COLO829 (cell line): Measurements from ENCODE around the gene CMTM1.
A peak's percentile ranks its signal among the peaks of the same experiment; 100 is the strongest.

Source experiments
- DNase-seq: peaks from one replicate; pipeline ENCODE4 v3.0.0; 2012; ENCODE audit warnings: low spot score

Gene CMTM1, protein sequence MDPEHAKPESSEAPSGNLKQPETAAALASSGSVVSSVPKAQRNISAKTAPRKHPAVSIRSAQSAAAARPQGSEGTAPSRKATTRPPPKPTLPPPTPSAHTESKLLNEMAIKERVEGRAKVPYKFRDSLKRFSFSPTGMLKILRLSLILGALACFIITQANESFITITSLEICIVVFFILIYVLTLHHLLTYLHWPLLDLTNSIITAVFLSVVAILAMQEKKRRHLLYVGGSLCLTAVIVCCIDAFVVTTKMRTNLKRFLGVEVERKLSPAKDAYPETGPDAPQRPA

GRCh38 chr16:66566051-66566901, at the start of gene CMTM1:
Gene CMTM1, plus strand, starts transcription at chr16:66566439. Its CDS starts 75 bp downstream, at chr16:66566514.
- DNase-seq: no peak

DNA sequence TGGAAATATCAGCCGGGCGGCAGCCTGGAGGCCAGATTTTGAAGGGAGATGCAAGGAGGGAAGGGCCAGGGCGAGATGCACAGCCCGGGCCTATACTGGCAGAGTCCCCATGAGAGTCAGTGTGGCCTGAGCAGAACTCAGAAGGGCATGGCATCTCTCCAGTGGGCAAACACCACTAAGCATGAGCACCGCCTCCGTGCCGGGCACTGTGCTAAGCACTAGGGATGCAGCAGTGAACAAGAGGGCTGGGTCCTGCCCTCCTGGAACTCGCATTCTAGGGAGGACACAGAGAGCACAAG, 49.8 kb upstream of the CMTM1 start:
- DNase-seq: no peak

DNA sequence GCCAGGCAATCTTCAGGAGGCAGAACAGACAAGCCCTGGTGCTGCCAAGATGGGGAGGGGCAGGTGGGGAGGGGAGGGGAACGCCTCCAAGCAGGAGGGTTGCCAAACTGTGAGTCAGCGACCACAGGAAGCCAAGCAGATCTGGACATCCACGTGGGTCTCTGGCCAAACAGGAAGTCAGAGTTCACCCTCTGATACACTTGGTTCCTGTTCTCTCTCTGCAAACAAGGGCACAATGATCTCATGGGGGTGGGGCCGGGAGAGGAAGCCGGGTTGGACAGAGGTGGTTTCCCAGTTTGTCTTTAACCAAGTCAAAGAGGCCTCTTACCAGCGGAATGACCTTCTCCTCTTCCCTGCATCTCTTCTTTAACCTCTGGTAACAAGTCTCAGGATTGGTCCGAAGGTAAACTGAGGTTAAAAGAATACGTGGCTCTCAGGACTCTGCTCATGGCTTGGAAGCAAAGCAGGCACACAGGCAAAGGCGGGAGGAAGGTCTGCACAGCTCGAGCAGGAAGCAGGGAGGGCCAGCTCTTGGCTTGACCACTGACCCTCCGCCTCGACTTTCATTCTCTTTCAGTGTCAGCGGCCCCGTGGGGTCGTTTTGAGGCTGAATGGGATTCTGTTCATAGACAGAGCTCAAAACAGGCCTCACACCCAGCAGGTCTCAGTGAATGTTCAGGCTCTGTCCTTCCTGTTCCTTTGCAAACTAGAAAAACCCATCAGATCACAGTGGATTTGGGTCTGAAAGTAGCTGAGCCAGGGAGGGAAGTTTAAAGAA, 49.2 kb upstream of the CMTM1 start:
- DNase-seq: peak; percentile 98

DNA sequence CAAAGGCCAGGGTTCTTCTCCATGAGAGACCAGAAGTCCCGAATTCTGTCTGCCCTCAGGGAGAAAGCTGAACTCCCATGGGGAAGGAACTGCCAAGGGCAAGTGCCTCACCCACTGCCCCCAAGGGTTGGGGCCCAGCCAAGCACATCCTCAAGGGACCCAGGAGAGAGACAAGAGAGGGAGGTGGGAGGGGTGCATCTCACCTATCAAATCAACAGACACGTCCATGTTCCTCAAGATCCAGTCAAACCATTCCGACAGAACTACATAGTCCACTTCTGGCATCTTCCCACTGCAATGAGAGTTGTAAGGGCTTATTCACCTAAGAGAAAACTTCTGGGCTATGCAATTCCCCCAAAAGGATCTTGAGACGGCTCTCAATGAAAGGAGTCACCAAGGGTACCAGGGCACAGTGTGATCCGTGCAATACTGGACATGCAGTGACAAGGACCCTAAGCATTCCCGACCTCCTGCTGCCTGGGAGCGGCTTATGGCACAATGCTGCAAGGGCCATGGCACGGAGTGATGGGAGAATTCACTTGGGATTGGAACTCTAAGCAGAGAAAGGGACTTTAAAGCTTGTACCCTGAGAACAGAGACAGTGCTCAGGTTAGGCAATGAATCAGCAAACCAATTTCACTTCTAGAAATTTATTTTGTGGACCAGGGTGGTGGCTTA, 48.5 kb upstream of the CMTM1 start:
- DNase-seq: no peak

GRCh38 chr16:66519482-66520373, 46.5 kb upstream of the CMTM1 start:
- no peak for DNase-seq

DNA sequence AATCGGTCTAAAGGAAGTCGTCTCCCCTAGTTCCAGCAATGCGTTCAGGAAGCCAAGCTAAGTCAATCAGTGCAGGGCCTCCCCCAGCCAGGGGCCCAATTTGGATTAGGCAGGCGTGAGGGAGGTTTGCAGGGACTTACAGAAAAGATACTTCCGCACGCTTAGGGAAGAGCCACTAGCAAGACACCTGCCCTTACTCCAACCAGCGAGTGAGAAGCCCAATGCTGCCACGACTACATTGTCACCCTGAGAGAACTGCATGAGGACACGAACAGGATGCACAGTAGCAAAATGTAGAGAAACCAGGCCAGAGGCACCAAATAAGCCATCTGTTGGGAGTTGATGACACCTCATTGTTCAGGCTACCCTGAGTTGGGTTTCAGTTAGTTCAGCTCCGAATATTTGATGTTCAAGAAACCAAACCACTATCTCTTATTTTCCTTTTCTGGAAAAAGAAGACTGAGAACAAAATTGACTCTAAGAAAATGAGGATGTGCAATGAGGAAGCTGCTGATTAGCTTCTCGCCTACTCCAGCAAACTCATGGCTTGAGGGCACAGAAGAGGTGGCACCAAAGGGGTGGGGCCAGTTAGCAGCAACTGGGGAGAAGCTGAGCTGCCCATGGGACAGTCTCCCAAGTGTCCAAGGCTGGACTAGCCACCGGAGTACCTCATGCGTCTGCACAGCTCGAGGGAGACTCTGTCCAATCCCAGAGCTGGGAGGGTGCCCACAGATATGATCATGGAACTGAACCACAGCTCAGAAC, 45.7 kb upstream of the CMTM1 start:
- DNase-seq: no peak

DNA sequence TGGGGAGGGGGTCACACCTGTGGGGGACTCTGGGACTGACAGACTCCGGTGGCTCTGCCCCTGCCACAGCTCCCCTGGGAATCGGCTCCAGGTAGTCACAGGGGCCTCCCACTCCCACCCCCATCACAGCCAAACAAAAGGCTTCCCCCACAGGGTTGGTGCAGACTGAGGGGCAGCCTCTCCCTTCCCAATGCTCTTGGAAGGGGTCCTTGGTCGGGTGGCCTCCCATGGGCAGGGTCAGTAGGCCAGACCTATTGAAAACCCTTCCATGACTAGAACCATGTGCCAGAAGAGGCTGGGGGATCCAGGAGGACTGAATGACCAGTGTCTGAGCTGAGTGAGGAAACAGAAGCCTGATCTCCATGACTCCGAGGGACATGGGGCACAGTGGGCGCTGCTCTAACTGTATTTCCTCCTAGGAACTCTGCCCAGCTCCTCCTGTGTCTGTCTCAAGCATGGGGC, 45.0 kb upstream of the CMTM1 start:
- DNase-seq: no peak

DNA sequence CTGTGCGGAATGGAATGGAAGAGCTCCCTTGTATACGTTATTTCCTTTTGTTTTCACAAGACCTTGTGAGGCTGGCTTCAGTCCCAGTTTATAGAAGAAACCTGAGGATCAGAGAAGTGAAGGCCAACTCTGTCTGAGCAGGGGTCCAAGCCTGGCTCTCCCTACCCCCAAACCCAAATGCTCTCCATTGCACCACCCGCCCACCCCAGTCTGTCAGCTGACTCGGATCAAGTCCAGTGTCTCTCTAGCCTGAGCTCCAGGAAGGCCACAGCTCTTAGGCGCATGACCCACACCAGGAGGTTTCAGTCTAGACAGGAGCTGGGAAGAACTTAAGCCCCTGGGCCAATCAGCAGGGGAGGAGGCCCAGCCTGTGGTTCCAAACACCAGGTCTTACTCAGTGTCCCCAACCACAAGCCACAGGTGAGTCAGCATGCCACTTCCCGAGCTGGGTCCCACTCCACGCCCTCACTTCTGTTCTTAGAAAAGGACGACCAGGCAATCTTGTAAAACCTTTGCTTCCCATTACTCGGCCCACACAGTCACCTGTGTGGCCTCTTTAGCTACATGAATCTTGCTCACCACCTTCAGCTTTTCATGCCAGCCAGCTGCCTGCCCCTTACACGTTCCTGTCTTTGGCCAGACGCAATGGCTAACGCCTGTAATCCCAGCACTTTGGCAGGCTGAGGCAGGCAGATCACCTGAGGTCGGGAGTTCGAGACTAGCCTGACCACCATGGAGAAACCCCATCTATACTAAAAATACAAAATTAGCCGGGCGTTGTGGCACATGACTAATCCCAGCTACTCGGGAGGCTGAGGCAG, 44.1 kb upstream of the CMTM1 start:
- no peak for DNase-seq

GRCh38 chr16:66522816-66523590, 43.2 kb upstream of the CMTM1 start:
- DNase-seq: no peak

GRCh38 chr16:66523861-66524354, 42.3 kb upstream of the CMTM1 start:
- no peak for DNase-seq

DNA sequence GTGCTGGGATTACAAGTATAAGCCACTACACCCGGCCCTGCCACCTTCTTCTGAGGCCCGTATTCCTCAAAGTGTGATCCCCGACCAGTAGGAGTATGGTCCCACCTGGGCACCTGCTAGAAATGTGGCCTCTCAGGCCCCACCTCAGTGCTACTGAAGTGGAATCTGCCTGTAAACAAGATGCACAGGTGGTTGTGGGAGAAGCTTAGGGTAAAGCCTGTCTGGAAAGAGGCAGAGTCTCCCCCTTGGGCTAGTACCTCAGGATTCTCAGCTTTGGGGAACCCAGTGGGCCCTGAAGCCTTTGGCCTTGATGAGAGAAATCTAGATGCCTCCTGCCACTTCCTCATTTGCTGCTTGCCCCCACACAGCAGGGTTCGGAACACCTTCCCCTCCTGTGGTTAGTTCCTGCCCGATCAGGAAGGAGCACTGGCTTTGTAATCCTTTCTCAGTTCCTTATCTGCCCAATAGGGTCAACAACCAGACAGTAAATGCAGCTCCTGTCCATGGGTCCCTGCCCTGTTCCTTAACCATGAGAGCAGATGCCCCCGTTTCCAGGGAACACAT, 41.6 kb upstream of the CMTM1 start:
- no peak for DNase-seq

DNA sequence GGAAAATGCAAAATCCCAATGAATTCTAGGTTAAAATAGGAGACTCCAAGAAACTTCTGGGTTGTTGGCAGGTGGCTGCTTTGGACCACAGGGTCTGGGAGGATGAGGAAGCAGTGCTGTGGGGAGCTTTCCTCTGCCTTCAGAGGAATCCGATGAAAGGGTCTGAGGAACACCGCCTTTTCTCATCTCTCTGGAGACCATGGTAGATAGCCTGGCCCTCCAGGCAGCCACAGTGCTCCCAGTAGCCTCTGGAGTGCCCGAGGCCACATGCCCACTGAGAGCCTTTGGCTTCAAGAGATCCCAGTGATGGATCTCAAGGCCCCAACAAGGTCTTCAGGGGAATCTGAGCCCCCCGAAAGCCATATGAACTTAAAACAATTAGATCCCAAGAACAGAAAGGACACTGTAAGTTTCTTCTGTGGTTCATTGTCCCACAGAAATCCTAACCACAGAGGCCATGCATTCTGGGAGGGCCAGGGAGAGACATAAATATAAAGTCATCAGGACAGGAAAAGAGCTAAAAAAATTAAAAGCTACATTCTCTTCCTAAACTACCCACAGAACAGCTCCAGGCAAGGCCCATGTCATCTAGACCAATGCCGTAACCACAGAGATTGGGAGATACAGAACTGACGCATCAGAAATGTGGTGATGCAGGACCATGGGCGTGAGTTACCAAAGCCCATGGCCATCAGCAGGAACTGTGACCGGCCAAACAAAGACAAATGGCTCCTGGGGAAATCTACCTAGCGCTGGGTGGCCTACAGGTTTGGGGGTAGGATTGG, 40.7 kb upstream of the CMTM1 start:
- DNase-seq: no peak

GRCh38 chr16:66528294-66528693, 37.9 kb upstream of the CMTM1 start:
- no peak for DNase-seq

DNA sequence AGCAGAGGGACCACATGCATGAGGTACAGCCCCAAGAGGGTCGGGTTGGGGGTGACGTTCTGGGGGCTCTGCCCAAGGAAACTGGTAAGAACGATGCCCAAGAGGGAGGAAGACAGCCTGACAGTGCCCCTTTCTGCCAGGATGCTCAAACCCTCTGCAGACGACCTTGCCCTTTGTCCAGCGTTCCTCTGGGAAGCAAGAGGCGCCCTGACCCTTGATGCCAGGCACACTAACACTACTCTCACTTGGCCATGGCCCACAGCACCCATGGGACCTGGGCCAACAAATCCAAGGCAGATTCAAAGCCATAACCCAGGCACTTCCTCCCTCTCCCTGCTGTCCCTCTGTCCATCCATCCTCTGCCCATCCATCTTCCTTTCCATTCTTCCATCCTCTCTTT, 36.8 kb upstream of the CMTM1 start:
- no peak for DNase-seq

DNA sequence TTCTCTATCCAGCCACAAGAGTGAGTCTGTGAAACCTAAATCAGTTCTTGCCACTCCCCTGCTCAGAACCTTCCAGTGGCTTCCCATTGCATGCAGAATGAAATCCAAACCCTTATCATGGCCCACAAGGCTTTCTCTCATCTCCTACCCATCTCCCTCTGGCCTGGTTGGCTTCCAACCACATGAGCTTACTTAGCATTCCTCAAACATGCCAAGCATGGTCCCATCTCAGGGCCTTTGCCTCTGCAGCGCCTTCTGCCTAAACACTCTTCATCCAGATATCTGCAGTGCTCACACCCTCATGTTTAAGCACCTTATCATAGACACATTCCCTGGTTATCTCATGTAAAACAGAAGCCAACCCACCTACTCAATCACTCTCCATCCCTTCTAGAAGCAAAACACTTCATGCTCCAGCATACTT, 31.9 kb upstream of the CMTM1 start:
- DNase-seq: no peak

GRCh38 chr16:66536525-66536924, 29.7 kb upstream of the CMTM1 start:
- no peak for DNase-seq

- no peak for DNase-seq
Measured at GRCh38 chr16:66537236-66537635, 29.0 kb upstream of the CMTM1 start.
